Tibial nerve (tissue), 4 donors: ENCODE measurements around the gene AQP12A. TPM values are rescaled to one million over a fixed set of nuclear protein-coding genes. Genes with fewer than 3 reads are reported as not detected.

Experiments
- DNase-seq, 2 donors: peaks; one replicate each; pipeline ENCODE4 v3.0.0-alpha.2; 2019; ENCODE audit warnings: low spot score in 2 of 2
- H3K27ac ChIP-seq, 4 donors: fragments of 200-600 bp; sonication (generic) in 3 of 4; one replicate each; pipeline ENCODE4 v1.5.1; 2017 to 2019; ENCODE audit warnings: mild to moderate bottlenecking in 1 of 4
- H3K27me3 ChIP-seq, 2 donors: fragments of 200-600 bp; sonication (generic) in 1 of 2; one replicate each; pipeline versions ENCODE4 v1.5.1 to v1.6.0; 2017 to 2019
- H3K36me3 ChIP-seq, 3 donors: fragments of 200-600 bp; sonication (generic); one replicate each; pipeline ENCODE4 v1.5.1; 2018 to 2019
- H3K4me1 ChIP-seq, 4 donors: fragments of 200-600 bp; sonication (generic) in 3 of 4; one replicate each; pipeline ENCODE4 v1.5.1; 2017 to 2019
- H3K4me3 ChIP-seq, 4 donors: fragments of 200-600 bp; sonication (generic) in 3 of 4; one replicate each; pipeline ENCODE4 v1.5.1; 2017 to 2019; ENCODE audit warnings: mild to moderate bottlenecking in 1 of 4, moderate library complexity in 1 of 4
- H3K9me3 ChIP-seq, 4 donors: fragments of 200-600 bp; sonication (generic) in 3 of 4; one replicate each; pipeline ENCODE4 v1.5.1; 2017 to 2019
- CTCF ChIP-seq, 5 experiments: fragments of 200-600 bp in 3 of 5; fragments of 450-650 bp in 2 of 5; sonication (generic) in 3 of 5; IDR thresholded peaks; one replicate each; pipeline ENCODE4 v1.5.1; 2016 to 2019; ENCODE audit warnings: antibody characterized with exemption in 5 of 5, mild to moderate bottlenecking in 3 of 5, moderate library complexity in 2 of 5
- EP300 ChIP-seq, 2 donors: sonication (generic); formaldehyde crosslinking; IDR thresholded peaks; one replicate each; pipeline ENCODE4 v1.6.1; 2017; ENCODE audit warnings: antibody characterized with exemption in 2 of 2, mild to moderate bottlenecking in 1 of 2
- POLR2A ChIP-seq, 2 donors: fragments of 450-650 bp; IDR thresholded peaks; one replicate each; pipeline ENCODE4 v1.6.1; 2017; ENCODE audit warnings: antibody characterized with exemption in 2 of 2, mild to moderate bottlenecking in 2 of 2, moderate library complexity in 2 of 2
- WGBS, 2 donors: methylation state at CpG; one replicate each; pipeline ENCODE4 v1.1.5; 2018; 5-methylcytosine and 5-hydroxymethylcytosine counted together
- total RNA-seq, 4 donors: library from RNA; depleted of rRNA; stranded (reverse); fragments of >200 nt; gene quantifications; one replicate each; pipeline ENCODE4 v1.1.0, GENCODE V29; 2016

AQP12A gene
- total RNA-seq, 4 donors from 2014 or later = 1.2 TPM; not detected in 3

GRCh38 chr2:240663546-240664190, 28.0 kb upstream of the AQP12A start:
- H3K9me3 ChIP-seq = peaks cover 0 to 14% (median 2%) of the 10 kb centered on the region in 4 donors
- H3K27ac ChIP-seq = no peak overlapping the region
- no peak for DNase-seq
- no peak for TF ChIP-seq POLR2A (IDR thresholded peaks at IDR 0.05)
- no peak for TF ChIP-seq EP300 (IDR thresholded peaks at IDR 0.05)
- no peak for TF ChIP-seq CTCF (IDR thresholded peaks at IDR 0.05)
- H3K4me1 ChIP-seq = no peaks in the 10 kb centered on the region
- WGBS, 2 donors = 60 to 65% methylated on average over 6 of the region's 6 CpGs
- H3K27me3 ChIP-seq = peaks cover 0 to 4% of the 10 kb centered on the region in 2 donors
- H3K36me3 ChIP-seq = no peaks in the 10 kb centered on the region
- H3K4me3 ChIP-seq = no peak overlapping the region

DNA sequence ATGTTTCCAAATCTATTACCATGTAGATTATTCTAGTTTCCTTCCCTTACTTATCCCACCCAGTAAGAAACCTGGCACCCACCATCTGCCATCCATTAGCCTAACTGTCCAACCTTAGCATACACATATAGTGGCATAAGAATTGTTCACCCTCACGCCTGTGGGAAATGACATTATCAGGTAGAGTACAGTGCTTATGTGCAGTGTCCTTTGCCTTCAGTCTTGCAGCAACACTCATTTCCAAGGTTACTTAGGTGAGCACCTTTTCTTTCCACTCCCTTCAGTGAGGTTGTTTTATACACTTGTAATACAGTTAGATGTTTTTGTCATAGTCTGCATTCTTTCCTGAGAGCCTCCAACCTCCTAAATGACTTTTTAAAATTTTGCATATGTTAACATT, 27.0 kb upstream of the AQP12A start:
- Histone ChIP-seq H3K4me1 (no peaks in the 10 kb centered on the region), H3K27me3 (peaks cover 0 to 4% of the 10 kb centered on the region in 2 donors), H3K27ac (no peak overlapping the region), H3K36me3 (no peaks in the 10 kb centered on the region), H3K9me3 (peaks cover 0 to 14% (median 2%) of the 10 kb centered on the region in 4 donors), H3K4me3 (no peak overlapping the region)
- DNase-seq = no peak
- TF ChIP-seq POLR2A (IDR thresholded peaks at IDR 0.05) (no peak), CTCF (IDR thresholded peaks at IDR 0.05) (no peak), EP300 (IDR thresholded peaks at IDR 0.05) (no peak)
- WGBS, 2 donors = 78 to 84% methylated on average over 1 of the region's 1 CpG

DNA sequence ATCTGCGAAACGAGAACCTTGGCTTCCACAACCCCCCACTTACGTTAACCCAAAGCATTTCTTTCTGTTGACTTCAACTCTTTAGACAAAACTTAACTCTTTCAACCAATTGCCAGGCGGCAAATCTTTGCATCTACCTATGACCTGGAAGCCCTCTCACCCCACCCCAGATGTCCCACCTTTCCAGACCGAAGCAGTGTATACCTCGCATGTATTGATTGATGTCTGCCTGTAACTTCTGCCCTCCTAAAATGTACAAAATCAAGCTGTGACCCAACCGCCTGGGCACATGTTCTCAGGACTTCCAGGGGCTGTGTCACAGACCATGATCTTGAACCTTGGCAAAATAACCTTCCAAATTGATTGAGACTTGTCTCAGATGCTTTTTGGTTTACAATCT, 21.3 kb upstream of the AQP12A start:
- H3K9me3 ChIP-seq = peaks cover 0 to 3% (median under 1%) of the 10 kb centered on the region in 4 donors
- peaks cover 2 to 33% of the 10 kb centered on the region in 2 donors for H3K27me3 ChIP-seq
- 81% methylated on average over 7 of the region's 7 CpGs for WGBS, 2 donors
- H3K36me3 ChIP-seq = no peaks in the 10 kb centered on the region
- TF ChIP-seq EP300 (IDR thresholded peaks at IDR 0.05) (no peak), POLR2A (IDR thresholded peaks at IDR 0.05) (no peak)
- H3K4me1 ChIP-seq = peaks cover 0 to 5% (median 0%) of the 10 kb centered on the region in 4 donors
- DNase-seq = no peak
- no peak overlapping the region for H3K4me3 ChIP-seq
- H3K27ac ChIP-seq = no peak overlapping the region

- Histone ChIP-seq H3K4me1 (peaks cover 0 to 5% (median 0%) of the 10 kb centered on the region in 4 donors), H3K4me3 (no peak overlapping the region), H3K36me3 (no peaks in the 10 kb centered on the region), H3K27ac (no peak overlapping the region), H3K27me3 (peaks cover 2 to 33% of the 10 kb centered on the region in 2 donors), H3K9me3 (no peaks in the 10 kb centered on the region)
- no peak for DNase-seq
- 67 to 73% methylated on average over 4 of the region's 4 CpGs for WGBS, 2 donors
- TF ChIP-seq POLR2A (IDR thresholded peaks at IDR 0.05) = no peak
- TF ChIP-seq CTCF (IDR thresholded peaks at IDR 0.05) = no peak
- TF ChIP-seq EP300 (IDR thresholded peaks at IDR 0.05) = no peak
Measured at GRCh38 chr2:240670950-240671349, 20.7 kb upstream of the AQP12A start.

- no peak for DNase-seq
- Histone ChIP-seq H3K27me3 (peaks cover 2 to 33% of the 10 kb centered on the region in 2 donors), H3K27ac (no peak overlapping the region), H3K9me3 (no peaks in the 10 kb centered on the region), H3K4me3 (no peak overlapping the region), H3K4me1 (peaks cover 0 to 5% (median 0%) of the 10 kb centered on the region in 4 donors), H3K36me3 (no peaks in the 10 kb centered on the region)
- 55 to 68% methylated on average over 40 to 42 of the region's 46 CpGs for WGBS, 2 donors
- TF ChIP-seq EP300 (IDR thresholded peaks at IDR 0.05) = no peak
- TF ChIP-seq CTCF (IDR thresholded peaks at IDR 0.05) = no peak
- TF ChIP-seq POLR2A (IDR thresholded peaks at IDR 0.05) = no peak
Measured at GRCh38 chr2:240672076-240672700, 19.5 kb upstream of the AQP12A start.
